Measurements from ENCODE around the gene RNF167. TPM values are rescaled to one million over a fixed set of nuclear protein-coding genes. Genes with fewer than 3 reads are reported as not detected.

RNF167 gene
- polyA plus RNA-seq, 1 donor from 2014 or later: 64.1 TPM

DNA sequence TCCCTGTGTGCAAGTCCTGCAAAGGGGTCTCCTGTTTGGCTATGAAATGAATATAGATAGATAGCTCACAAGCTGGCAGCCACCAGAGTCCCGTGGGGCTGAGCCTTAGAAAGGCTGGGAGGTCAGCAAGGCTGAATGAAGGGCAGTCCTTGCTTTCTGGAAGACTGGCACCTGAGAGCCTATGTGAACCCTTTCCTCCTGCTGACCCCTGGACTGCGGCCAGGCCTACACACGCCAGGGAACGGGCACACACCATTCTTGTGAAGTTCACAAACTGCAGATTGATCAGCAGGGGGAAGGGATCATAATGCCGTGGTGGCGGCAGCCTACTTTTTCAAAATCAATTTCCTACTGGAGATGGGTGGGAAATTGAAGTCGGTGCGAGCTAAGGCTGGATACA is 41.7 kb upstream of the RNF167 start:
- H3K79me2 ChIP-seq (replicated peaks; ENCODE audit: insufficient read depth, low read length): no peaks in the 10 kb centered on the region
- no peaks in the 10 kb centered on the region for H4K20me1 ChIP-seq (ENCODE audit: insufficient read depth)
- H3K9me3 ChIP-seq (ENCODE audit: low read length): no peaks in the 10 kb centered on the region
- H3K27ac ChIP-seq (ENCODE audit: low read length): no peak overlapping the region
- H3K4me2 ChIP-seq (ENCODE audit: low read length): no peak overlapping the region
- no peak overlapping the region for H2AFZ ChIP-seq (ENCODE audit: low read depth, low read length)
- no peaks in the 10 kb centered on the region for H3K36me3 ChIP-seq (ENCODE audit: insufficient read depth, low read length)
- H3F3A ChIP-seq (ENCODE audit: insufficient read depth, low read length, poor library complexity, severe bottlenecking): no peaks in the 10 kb centered on the region
- H3K9me2 ChIP-seq (ENCODE audit: insufficient read depth, low read length): no peaks in the 10 kb centered on the region
- TF ChIP-seq SMC3 (conservative IDR thresholded peaks at IDR 0.05; ENCODE audit: poor library complexity) (no peak), EP300 (conservative IDR thresholded peaks at IDR 0.05; ENCODE audit: poor library complexity, severe bottlenecking) (no peak), MXI1 (conservative IDR thresholded peaks at IDR 0.05; ENCODE audit: poor library complexity, severe bottlenecking) (no peak), RAD21 (conservative IDR thresholded peaks at IDR 0.05) (no peak), TAF1 (IDR thresholded peaks at IDR 0.05; ENCODE audit: low read depth) (no peak)
- TF ChIP-seq, protein P1, sequence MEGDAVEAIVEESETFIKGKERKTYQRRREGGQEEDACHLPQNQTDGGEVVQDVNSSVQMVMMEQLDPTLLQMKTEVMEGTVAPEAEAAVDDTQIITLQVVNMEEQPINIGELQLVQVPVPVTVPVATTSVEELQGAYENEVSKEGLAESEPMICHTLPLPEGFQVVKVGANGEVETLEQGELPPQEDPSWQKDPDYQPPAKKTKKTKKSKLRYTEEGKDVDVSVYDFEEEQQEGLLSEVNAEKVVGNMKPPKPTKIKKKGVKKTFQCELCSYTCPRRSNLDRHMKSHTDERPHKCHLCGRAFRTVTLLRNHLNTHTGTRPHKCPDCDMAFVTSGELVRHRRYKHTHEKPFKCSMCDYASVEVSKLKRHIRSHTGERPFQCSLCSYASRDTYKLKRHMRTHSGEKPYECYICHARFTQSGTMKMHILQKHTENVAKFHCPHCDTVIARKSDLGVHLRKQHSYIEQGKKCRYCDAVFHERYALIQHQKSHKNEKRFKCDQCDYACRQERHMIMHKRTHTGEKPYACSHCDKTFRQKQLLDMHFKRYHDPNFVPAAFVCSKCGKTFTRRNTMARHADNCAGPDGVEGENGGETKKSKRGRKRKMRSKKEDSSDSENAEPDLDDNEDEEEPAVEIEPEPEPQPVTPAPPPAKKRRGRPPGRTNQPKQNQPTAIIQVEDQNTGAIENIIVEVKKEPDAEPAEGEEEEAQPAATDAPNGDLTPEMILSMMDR (IDR thresholded peaks at IDR 0.05; ENCODE audit: poor library complexity, severe bottlenecking): no peak
- TF ChIP-seq, protein P2, sequence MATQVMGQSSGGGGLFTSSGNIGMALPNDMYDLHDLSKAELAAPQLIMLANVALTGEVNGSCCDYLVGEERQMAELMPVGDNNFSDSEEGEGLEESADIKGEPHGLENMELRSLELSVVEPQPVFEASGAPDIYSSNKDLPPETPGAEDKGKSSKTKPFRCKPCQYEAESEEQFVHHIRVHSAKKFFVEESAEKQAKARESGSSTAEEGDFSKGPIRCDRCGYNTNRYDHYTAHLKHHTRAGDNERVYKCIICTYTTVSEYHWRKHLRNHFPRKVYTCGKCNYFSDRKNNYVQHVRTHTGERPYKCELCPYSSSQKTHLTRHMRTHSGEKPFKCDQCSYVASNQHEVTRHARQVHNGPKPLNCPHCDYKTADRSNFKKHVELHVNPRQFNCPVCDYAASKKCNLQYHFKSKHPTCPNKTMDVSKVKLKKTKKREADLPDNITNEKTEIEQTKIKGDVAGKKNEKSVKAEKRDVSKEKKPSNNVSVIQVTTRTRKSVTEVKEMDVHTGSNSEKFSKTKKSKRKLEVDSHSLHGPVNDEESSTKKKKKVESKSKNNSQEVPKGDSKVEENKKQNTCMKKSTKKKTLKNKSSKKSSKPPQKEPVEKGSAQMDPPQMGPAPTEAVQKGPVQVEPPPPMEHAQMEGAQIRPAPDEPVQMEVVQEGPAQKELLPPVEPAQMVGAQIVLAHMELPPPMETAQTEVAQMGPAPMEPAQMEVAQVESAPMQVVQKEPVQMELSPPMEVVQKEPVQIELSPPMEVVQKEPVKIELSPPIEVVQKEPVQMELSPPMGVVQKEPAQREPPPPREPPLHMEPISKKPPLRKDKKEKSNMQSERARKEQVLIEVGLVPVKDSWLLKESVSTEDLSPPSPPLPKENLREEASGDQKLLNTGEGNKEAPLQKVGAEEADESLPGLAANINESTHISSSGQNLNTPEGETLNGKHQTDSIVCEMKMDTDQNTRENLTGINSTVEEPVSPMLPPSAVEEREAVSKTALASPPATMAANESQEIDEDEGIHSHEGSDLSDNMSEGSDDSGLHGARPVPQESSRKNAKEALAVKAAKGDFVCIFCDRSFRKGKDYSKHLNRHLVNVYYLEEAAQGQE (IDR thresholded peaks at IDR 0.05; ENCODE audit: borderline replicate concordance): no peak
- no peak overlapping the region for H3K4me3 ChIP-seq (ENCODE audit: low read length)
- H3K27me3 ChIP-seq (ENCODE audit: insufficient read depth, low read depth, low read length): no peaks in the 10 kb centered on the region
- no peak overlapping the region for H3K9ac ChIP-seq (ENCODE audit: low read length)

DNA sequence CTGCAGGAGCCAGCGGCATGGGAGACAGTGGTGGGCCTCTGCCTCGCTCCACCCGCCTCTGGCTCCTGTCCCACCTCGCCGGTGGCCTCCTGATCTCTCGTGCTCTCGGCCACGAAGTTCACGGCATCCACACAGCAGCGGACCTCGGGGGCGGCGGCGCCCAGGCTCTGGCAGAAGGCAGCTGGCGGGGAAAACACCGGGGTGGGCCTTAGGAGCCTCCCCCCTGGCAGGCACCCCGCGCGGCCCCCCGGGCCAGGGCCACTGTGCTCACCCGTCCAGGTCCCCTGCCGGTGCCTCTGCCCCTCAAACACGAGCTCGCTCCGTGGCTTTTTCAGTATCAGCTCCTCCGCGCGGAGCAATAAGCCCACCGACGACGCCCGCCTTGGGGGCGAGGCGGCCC is 41.1 kb upstream of the RNF167 start:
- H3K9me3 ChIP-seq (ENCODE audit: low read length): no peaks in the 10 kb centered on the region
- no peaks in the 10 kb centered on the region for H3K27me3 ChIP-seq (ENCODE audit: insufficient read depth, low read depth, low read length)
- TF ChIP-seq, protein P1 (IDR thresholded peaks at IDR 0.05; ENCODE audit: poor library complexity, severe bottlenecking): no peak
- no peak for TF ChIP-seq MXI1 (conservative IDR thresholded peaks at IDR 0.05; ENCODE audit: poor library complexity, severe bottlenecking)
- no peak for TF ChIP-seq EZH2 (IDR thresholded peaks at IDR 0.05; ENCODE audit: borderline replicate concordance, insufficient read depth, low read length, poor library complexity, severe bottlenecking)
- TF ChIP-seq TAF1 (IDR thresholded peaks at IDR 0.05; ENCODE audit: low read depth): no peak
- no peak for TF ChIP-seq SMC3 (conservative IDR thresholded peaks at IDR 0.05; ENCODE audit: poor library complexity)
- TF ChIP-seq, protein P2 (IDR thresholded peaks at IDR 0.05; ENCODE audit: borderline replicate concordance): no peak
- no peak for TF ChIP-seq POLR2AphosphoS5 (IDR thresholded peaks at IDR 0.05)
- no peak overlapping the region for H2AFZ ChIP-seq (ENCODE audit: low read depth, low read length)
- no peaks in the 10 kb centered on the region for H3F3A ChIP-seq (ENCODE audit: insufficient read depth, low read length, poor library complexity, severe bottlenecking)
- H3K79me2 ChIP-seq (replicated peaks; ENCODE audit: insufficient read depth, low read length): no peaks in the 10 kb centered on the region
- no peak overlapping the region for H3K9ac ChIP-seq (ENCODE audit: low read length)
- H3K9me2 ChIP-seq (ENCODE audit: insufficient read depth, low read length): no peaks in the 10 kb centered on the region
- H3K4me2 ChIP-seq (ENCODE audit: low read length): no peak overlapping the region
- no peaks in the 10 kb centered on the region for H3K36me3 ChIP-seq (ENCODE audit: insufficient read depth, low read length)
- no peak overlapping the region for H3K27ac ChIP-seq (ENCODE audit: low read length)
- no peaks in the 10 kb centered on the region for H4K20me1 ChIP-seq (ENCODE audit: insufficient read depth)
- H3K4me3 ChIP-seq (ENCODE audit: low read length): no peak overlapping the region
